GM12872 (cell line): ENCODE data around the gene ZNF701.

ENCODE experiments used
- TF ChIP-seq, protein P1 (sequence below): IDR thresholded peaks from 3 replicates; pipeline ENCODE4 v1.5.1; 2011; ENCODE audit warnings: low read depth, mild to moderate bottlenecking, low read length, moderate library complexity; ENCODE audit not compliant: insufficient read depth

Gene ZNF701

DNA sequence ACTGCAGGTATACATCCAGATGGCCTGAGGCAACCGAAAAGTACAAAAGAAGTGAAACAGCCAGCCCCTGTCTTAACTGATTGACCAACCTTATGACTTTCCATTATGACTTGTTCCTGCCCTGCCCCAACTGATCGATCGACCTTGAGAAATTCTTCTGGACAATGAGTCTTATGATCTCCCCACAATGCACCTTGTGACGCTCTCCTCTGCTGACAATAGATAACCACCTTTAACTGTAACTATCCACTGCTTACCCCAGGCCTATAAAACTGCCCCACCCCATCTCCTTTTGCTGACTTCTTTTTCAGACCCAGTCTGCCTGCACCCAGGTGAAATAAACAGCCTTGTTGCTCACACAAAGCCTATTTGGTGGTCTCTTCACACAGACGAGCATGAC lies 56.8 kb downstream of the ZNF701 start:
- TF ChIP-seq, protein P1, sequence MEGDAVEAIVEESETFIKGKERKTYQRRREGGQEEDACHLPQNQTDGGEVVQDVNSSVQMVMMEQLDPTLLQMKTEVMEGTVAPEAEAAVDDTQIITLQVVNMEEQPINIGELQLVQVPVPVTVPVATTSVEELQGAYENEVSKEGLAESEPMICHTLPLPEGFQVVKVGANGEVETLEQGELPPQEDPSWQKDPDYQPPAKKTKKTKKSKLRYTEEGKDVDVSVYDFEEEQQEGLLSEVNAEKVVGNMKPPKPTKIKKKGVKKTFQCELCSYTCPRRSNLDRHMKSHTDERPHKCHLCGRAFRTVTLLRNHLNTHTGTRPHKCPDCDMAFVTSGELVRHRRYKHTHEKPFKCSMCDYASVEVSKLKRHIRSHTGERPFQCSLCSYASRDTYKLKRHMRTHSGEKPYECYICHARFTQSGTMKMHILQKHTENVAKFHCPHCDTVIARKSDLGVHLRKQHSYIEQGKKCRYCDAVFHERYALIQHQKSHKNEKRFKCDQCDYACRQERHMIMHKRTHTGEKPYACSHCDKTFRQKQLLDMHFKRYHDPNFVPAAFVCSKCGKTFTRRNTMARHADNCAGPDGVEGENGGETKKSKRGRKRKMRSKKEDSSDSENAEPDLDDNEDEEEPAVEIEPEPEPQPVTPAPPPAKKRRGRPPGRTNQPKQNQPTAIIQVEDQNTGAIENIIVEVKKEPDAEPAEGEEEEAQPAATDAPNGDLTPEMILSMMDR = no peak

DNA sequence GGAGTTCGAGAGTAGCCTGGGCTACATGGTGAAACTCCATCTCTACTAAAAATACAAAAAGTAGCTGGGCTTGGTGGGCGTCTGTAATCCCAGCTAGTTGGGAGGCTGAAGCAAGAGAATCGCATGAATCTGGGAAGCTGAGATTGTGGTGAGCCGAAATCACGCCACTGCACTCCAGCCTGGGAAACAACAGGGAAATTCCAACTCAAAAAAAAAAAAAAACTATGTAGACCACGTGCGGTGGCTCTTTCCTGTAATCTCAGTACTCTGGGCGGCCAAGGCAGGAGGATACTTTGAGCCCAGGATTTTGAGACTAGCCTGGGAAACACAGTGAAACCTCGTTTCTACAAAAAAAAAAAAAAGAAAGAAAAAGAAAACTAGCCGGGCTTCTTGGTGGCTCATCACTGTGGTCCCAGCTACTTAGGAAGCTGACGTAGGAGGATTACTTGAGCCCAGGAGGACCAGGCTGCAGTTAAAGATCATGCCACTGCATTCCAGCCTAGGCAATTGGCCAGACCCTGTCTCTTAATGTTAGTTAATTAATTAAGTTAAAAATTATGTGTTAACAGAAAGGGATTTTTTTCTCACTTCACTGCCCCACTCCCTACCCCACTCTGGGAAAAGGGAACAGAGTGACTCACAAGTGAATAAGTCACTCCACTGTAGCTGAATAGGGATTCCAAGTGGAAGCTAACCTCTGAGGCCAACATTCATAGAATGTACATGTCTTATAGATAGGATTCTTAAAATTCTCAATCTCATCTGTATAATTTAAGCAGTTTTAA lies 65.9 kb downstream of the ZNF701 start:
- TF ChIP-seq, protein P1 = no peak
